CD4-positive, alpha-beta T cell (primary cell): ENCODE data around the gene RAD50. TPM values are rescaled to one million over a fixed set of nuclear protein-coding genes. Genes with fewer than 3 reads are reported as not detected.

ENCODE experiments used
- ATAC-seq: fragments of 200-7000 bp; cut with Tn5 transposase; one replicate; pipeline ENCODE4 v1.10.0; 2022; ENCODE audit warnings: mild to moderate bottlenecking; ENCODE audit not compliant: poor library complexity
- CTCF ChIA-PET: fragments of 350-600 bp; sonication (Branson Sonifier 250); formaldehyde crosslinking; loops from one replicate; lab custom pipeline; 2021; ENCODE audit warnings: antibody characterized with exemption, inconsistent platforms; lab: Charles Lee
- POLR2A ChIA-PET: fragments of 350-600 bp; sonication (Branson Sonifier 250); formaldehyde crosslinking; loops from one replicate; lab custom pipeline; 2021; ENCODE audit warnings: antibody characterized with exemption, inconsistent platforms; lab: Charles Lee
- DNase-seq, 14 experiments: peaks; one replicate each; pipeline ENCODE4 v3.0.0-alpha.2; 2013 to 2020; ENCODE audit warnings: mixed read lengths in 2 of 14
- H3K27ac ChIP-seq, 2 donors: one replicate each; pipeline versions ENCODE4 v1.5.1 to v1.7.0; 2013; ENCODE audit warnings: low read length in 2 of 2, low read depth in 1 of 2, mild to moderate bottlenecking in 1 of 2
- H3K27me3 ChIP-seq, 2 experiments: 1 replicate in 1 of 2; 2 replicates in 1 of 2; pipeline versions ENCODE4 v1.6.1 to v1.7.0; 2013; ENCODE audit warnings: low read length in 2 of 2, control low read depth in 1 of 2, mild to moderate bottlenecking in 1 of 2, moderate library complexity in 1 of 2; ENCODE audit not compliant: insufficient read depth in 2 of 2, control insufficient read depth in 1 of 2
- H3K36me3 ChIP-seq: one replicate; pipeline ENCODE4 v1.6.1; 2013; ENCODE audit warnings: low read length, control low read depth; ENCODE audit not compliant: insufficient read depth
- H3K4me1 ChIP-seq: one replicate; pipeline ENCODE4 v1.6.1; 2013; ENCODE audit warnings: low read length, control low read depth; ENCODE audit not compliant: insufficient read depth
- H3K4me3 ChIP-seq: one replicate; pipeline ENCODE4 v1.5.1; 2013; ENCODE audit warnings: mild to moderate bottlenecking, low read length, moderate library complexity
- H3K9me3 ChIP-seq, 2 experiments: 1 replicate in 1 of 2; 2 replicates in 1 of 2; pipeline versions ENCODE4 v1.6.1 to v1.7.0; 2013; ENCODE audit warnings: low read length in 2 of 2, mild to moderate bottlenecking in 2 of 2, control low read depth in 1 of 2, moderate library complexity in 1 of 2; ENCODE audit not compliant: control insufficient read depth in 1 of 2, insufficient read depth in 1 of 2
- H3K27ac Mint-ChIP-seq: one replicate; pipeline ENCODE4 v1.8.0; 2020; ENCODE audit warnings: mixed read lengths
- H3K27me3 Mint-ChIP-seq: one replicate; pipeline ENCODE4 v1.8.0; 2021; ENCODE audit warnings: mixed read lengths
- H3K36me3 Mint-ChIP-seq: one replicate; pipeline ENCODE4 v1.8.0; 2021; ENCODE audit warnings: low read depth, mixed read lengths
- H3K4me1 Mint-ChIP-seq: one replicate; pipeline ENCODE4 v1.8.0; 2021; ENCODE audit warnings: low read depth, mixed read lengths
- H3K4me3 Mint-ChIP-seq: one replicate; pipeline ENCODE4 v1.8.0; 2020; ENCODE audit warnings: mild to moderate bottlenecking, mixed read lengths
- H3K9me3 Mint-ChIP-seq: one replicate; pipeline ENCODE4 v1.8.0; 2020; ENCODE audit warnings: mixed read lengths
- intact Hi-C, 2 experiments: fragments of 100-400 bp; cut with DNase I in 1 of 2; cut with micrococcal nuclease in 1 of 2; formaldehyde crosslinking; loops; one replicate each; pipeline versions ENCODE4 v1.15.1 to v1.9.0; 2023 to 2025; cut with DNase I, micrococcal nuclease
- total RNA-seq, 174 experiments: library from RNA in 2 of 174; stranded (reverse) in 2 of 174; gene quantifications; one replicate each; pipeline ENCODE4 v1.2.3 and lab custom pipeline; 2021 to 2026
- TF ChIP-seq, protein P1 (sequence below): fragments of 200-600 bp; IDR thresholded peaks from one replicate; pipeline ENCODE4 v1.8.0; 2022; ENCODE audit warnings: antibody characterized with exemption, mild to moderate bottlenecking

The RAD50 gene
- total RNA-seq, 2 experiments from 2014 or later: 12.7 to 13.4 TPM

DNA sequence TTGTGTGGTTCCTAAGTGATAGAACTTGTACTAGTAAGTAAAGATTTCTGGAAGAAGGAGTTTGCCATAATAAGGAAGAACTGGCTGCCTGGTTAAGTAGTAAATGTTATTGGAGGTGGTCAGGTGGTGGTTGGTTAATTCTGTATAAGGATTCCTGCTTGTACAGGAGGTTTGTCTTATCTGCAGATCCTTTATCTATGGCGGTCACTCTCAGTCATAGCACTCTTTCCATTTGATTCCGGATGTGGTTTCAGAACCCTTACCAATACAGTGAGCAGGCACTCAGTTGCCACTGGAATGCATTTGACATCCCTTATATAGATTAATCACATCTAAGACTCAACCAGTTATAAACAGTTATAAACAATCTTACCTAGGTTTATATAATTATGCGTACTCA lies 50.3 kb downstream of the RAD50 start:
- TF ChIP-seq, protein P1, sequence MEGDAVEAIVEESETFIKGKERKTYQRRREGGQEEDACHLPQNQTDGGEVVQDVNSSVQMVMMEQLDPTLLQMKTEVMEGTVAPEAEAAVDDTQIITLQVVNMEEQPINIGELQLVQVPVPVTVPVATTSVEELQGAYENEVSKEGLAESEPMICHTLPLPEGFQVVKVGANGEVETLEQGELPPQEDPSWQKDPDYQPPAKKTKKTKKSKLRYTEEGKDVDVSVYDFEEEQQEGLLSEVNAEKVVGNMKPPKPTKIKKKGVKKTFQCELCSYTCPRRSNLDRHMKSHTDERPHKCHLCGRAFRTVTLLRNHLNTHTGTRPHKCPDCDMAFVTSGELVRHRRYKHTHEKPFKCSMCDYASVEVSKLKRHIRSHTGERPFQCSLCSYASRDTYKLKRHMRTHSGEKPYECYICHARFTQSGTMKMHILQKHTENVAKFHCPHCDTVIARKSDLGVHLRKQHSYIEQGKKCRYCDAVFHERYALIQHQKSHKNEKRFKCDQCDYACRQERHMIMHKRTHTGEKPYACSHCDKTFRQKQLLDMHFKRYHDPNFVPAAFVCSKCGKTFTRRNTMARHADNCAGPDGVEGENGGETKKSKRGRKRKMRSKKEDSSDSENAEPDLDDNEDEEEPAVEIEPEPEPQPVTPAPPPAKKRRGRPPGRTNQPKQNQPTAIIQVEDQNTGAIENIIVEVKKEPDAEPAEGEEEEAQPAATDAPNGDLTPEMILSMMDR: no peak
- Histone ChIP-seq H3K4me1 (no peaks in the 10 kb centered on the region), H3K27me3 (no peaks in the 10 kb centered on the region), H3K27ac (no peak overlapping the region), H3K9me3 (no peaks in the 10 kb centered on the region), H3K36me3 (peaks cover 52% of the 10 kb centered on the region), H3K4me3 (no peak overlapping the region)
- ChIA-PET POLR2A (no interaction called here), CTCF (no interaction called here)
- Mint-ChIP-seq H3K4me3 (no peak overlapping the region), H3K36me3 (peaks cover 91% of the 10 kb centered on the region), H3K27me3 (no peaks in the 10 kb centered on the region), H3K9me3 (no peaks in the 10 kb centered on the region), H3K4me1 (no peaks in the 10 kb centered on the region), H3K27ac (no peak overlapping the region)
- ATAC-seq (no peak), DNase-seq (no peak)
- intact Hi-C loops: no loop called here

DNA sequence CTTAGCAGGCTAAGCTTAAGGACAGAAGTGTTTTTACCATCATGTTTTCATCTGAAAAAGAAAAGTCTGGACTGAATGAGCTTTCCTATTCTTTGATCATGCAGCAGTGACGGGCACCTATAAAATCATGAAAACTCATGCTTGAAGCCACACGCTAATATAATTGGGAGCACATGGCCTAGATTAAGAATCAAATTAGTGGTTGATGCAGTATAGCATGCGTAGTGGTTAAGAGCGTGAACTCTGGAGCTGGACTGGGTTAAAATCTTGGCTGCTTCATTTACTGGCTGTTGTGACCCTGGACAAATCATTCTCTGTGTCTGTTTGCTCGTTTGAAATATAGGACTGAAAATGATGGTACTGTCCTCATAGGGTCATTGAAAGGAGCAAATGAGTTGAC lies 51.3 kb downstream of the RAD50 start:
- intact Hi-C loops: no loop called here
- Histone ChIP-seq H3K36me3 (peaks cover 53% of the 10 kb centered on the region), H3K4me3 (no peak overlapping the region), H3K9me3 (no peaks in the 10 kb centered on the region), H3K27ac (no peak overlapping the region), H3K4me1 (no peaks in the 10 kb centered on the region), H3K27me3 (no peaks in the 10 kb centered on the region)
- ATAC-seq (no peak), DNase-seq (no peak)
- Mint-ChIP-seq H3K27ac (no peak overlapping the region), H3K27me3 (no peaks in the 10 kb centered on the region), H3K4me1 (no peaks in the 10 kb centered on the region), H3K36me3 (peaks cover 94% of the 10 kb centered on the region), H3K4me3 (no peak overlapping the region), H3K9me3 (no peaks in the 10 kb centered on the region)
- CTCF ChIA-PET: no interaction called here
- TF ChIP-seq, protein P1: no peak
- POLR2A ChIA-PET: no interaction called here

DNA sequence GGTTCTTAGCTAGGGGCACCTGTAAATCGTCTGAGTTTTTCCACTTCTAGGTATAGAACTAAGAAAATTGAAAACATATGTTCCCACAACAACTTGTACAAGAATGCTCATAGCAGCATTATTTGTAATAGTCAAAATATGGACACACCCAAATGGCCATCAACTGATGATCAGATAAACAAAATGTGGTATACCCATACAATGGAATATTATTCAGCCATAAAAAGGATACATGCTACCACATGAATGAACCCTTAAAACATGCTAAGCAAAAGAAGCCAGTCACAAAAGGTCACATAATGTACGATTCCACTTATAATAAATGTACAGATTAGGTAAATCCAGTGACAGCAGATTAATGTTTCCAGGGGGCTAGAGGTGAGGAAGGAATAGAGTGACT lies 55.2 kb downstream of the RAD50 start:
- H3K36me3 Mint-ChIP-seq: peaks cover 87% of the 10 kb centered on the region
- H3K27me3 Mint-ChIP-seq: no peaks in the 10 kb centered on the region
- intact Hi-C loops: loop anchor here in 1 of 2 experiments (10.0 kb wide), 1 partner anchor 87 kb away; no protein-coding TSS in a partner anchor

More for the DNA sequence above, 55.2 kb downstream of the RAD50 start:
- no peaks in the 10 kb centered on the region for H3K27me3 ChIP-seq
- no peaks in the 10 kb centered on the region for H3K9me3 ChIP-seq
- no peak overlapping the region for H3K4me3 Mint-ChIP-seq
- POLR2A ChIA-PET: no interaction called here
- no peak overlapping the region for H3K27ac ChIP-seq
- TF ChIP-seq, protein P1: no peak
- no peaks in the 10 kb centered on the region for H3K9me3 Mint-ChIP-seq
- H3K4me1 Mint-ChIP-seq: no peaks in the 10 kb centered on the region
- no peaks in the 10 kb centered on the region for H3K4me1 ChIP-seq
- no peak for ATAC-seq
- H3K36me3 ChIP-seq: peaks cover 56% of the 10 kb centered on the region
- no peak for DNase-seq
- CTCF ChIA-PET: no interaction called here
- no peak overlapping the region for H3K4me3 ChIP-seq
- H3K27ac Mint-ChIP-seq: no peak overlapping the region
